Activated CD8-positive, alpha-beta memory T cell treated with anti-CD3 and anti-CD28 coated beads for 48 hours (primary cell): ENCODE measurements around the gene GULP1.
"Not testable (repeated sequence)": the region's sequence is repeated elsewhere in the genome, so short reads cannot be mapped to it uniquely, and the experiment has no call there.

ENCODE experiments used
- DNase-seq, 3 experiments: peaks; one replicate each; pipeline ENCODE4 v3.0.0-alpha.2; 2020; ENCODE audit warnings: low read depth in 2 of 3, low spot score in 2 of 3

Gene GULP1

DNA sequence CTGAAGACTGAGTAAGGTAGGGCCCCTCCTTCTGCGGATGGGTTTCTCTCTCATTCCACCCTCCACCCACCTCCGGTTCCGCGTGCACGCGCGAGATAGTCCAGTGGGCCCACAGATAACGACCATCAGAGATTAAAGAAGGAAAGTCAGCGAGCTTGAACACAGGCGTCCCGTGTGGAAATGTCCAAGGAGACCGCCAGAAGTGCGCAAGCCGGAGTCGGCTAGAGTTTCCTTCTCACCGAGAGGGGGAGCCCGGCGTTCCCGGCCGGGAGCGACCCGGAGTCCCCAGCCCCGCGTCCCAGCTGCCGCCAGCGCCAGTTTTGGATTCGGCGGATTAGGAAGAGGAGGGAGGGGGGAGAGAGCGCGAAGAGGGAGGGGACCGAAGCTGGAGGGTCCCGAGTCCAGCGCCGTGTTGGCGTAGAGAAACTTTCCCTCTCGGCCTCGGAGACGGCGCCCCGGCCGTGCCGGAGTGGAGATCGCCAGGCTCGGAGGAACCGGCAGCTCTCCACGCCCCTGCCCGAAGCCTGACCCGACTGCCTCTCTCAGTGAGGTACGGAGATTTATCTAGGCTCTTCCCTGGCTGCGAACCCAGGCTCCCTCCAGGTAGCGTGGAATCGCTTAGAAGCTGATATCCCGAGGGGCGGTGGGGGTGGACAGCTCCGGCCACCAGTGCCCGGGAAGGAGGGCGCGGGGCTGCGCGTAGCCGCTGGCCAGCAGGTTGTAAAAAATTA is at the start of gene GULP1:
TSS of gene GULP1 (plus strand) at position 258 of the 731 bp plus-strand sequence. CDS start 185,829 bp downstream, outside the sequence.
- DNase-seq: no peak

DNA sequence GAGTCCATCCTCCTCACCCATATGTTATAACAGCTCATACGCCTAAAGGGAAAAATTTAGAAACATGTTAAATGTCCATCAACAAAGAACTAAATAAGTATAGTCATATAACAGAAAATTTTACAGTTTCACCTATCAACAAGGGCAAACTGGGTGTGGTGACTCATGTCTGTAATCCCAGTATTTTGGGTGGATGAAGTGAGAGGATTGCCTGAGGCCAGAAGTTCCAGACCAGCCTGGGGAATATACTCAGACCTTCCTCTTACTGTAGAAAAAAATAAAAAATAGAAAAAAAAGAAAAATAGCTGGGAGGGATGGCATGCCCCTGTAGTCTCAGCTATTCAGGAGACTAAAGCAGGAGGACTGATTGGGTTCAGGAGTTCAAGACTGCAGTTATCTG is 48.3 kb upstream of the GULP1 start:
- DNase-seq: no peak

- no peak for DNase-seq
These were observed 47.3 kb upstream of the GULP1 start for GRCh38 chr2:188244383-188244782.

DNA sequence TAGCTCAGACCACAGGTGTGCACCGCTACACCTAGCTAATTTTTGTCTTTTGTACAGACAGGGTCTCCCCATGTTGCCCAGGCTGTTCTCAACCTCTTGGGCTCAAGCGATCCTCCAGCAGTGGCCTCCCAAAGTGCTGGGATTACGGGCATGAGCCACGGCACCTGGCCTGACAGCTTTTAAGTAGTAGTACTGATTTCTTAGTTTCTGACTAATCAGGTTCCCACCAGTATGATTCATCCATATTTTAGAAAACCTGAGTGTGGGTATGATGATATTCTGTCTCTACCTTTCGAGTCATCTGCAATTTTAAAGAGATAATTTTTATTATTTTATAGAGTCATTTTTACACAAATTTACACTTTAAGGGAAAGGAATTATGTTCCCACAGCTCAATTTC is 46.4 kb upstream of the GULP1 start:
- no peak for DNase-seq

DNA sequence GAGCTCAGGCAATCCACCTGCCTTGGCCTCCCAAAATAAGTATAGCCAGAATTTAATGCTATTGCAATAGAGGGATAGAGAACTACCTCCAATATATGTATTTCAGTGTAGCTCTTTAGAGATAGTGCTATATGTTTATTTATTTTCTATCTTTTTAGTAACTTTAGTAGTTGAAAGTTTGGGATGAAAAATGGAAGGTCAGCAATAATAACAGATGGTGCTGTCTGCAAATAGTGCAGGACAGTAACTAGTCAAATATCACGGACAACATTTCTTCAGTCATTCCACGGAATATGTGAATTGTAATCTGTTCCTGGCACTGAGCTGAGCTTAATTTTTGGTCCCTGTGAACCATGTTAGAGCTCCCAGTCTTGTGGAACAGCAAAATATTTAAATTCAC is 43.2 kb upstream of the GULP1 start:
- no peak for DNase-seq

DNA sequence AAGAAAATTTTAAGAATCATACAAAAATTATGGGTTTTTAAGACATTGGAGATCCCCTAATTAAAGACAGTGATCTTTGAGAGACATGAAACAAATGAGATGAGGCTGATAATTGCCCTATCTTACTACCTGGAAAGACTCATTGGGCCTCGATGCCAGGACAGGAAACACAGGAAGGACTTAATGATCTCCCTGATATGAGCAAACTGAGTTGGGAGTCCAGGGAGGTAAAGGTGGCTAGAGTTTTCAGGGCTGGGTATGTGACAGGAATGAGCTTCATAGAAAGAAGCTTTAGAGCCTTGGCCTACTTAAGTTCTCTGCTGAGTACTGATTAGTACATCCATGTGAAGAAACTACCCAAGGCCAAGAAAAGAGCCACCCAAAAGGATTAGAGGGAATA is 40.6 kb upstream of the GULP1 start:
- no peak for DNase-seq

- DNase-seq: no peak
These were observed 35.3 kb upstream of the GULP1 start for GRCh38 chr2:188256420-188256819.

GRCh38 chr2:188265315-188265714 is 26.4 kb upstream of the GULP1 start:
- DNase-seq: no peak

DNA sequence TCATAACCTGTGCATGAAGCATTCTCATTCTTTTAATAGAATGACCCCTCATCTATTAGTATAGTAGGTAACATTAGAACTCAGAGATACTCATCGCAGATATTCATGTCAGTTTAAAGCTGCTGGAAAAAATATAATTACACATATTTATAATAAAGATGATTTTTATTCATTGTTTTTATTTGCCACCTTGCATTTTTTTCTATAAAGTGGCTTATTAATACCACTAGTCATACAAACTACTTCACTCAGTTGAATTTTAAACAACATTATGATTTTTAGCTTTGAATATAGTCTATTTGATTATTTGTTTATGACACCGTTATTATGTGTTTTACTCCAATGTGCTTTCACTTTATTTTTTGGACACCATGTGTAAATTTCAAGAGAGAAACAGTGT is 23.9 kb upstream of the GULP1 start:
- DNase-seq: no peak

DNA sequence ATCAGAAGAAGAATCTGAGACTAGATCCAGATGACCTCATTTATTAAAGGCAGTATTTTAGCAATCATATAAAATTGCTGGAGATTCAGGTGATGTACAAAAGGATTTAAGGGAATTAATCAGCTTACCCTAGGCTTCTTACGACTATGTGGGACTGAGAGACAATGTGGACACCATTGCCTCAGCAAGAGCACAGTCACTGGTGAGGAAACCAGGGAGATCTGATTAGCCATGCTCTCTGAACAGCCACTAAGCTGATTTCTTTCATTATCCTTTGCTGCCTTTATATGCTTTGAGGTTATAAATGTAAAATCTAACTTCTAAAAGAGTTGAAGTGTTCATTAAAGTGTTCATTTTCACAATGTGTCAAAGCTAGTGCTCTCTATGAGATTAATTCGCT is 22.7 kb upstream of the GULP1 start:
- no peak for DNase-seq

GRCh38 chr2:188272121-188272520 is 19.6 kb upstream of the GULP1 start:
- no peak for DNase-seq

- DNase-seq: no peak
These were observed 17.4 kb upstream of the GULP1 start for GRCh38 chr2:188274274-188274673.

GRCh38 chr2:188276255-188276654 is 15.4 kb upstream of the GULP1 start:
- no peak for DNase-seq

DNA sequence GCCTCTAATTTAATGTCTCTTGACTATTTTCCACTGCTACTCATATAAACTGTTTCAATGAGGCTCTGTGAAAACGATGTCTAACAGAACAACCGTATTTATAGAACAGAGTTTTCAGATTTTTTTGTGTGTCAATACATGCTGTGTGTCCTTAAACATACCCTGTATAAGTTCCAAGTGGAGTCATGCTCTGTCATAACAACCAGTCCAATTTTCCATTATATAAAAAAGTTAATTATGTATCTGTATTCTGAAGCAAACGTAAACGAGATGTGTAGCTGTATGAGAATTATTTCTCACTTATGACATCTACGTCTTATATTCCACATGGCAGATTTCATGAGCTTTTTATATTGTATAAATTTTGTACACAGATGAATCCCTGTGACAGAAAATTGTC is 13.9 kb upstream of the GULP1 start:
- no peak for DNase-seq

DNA sequence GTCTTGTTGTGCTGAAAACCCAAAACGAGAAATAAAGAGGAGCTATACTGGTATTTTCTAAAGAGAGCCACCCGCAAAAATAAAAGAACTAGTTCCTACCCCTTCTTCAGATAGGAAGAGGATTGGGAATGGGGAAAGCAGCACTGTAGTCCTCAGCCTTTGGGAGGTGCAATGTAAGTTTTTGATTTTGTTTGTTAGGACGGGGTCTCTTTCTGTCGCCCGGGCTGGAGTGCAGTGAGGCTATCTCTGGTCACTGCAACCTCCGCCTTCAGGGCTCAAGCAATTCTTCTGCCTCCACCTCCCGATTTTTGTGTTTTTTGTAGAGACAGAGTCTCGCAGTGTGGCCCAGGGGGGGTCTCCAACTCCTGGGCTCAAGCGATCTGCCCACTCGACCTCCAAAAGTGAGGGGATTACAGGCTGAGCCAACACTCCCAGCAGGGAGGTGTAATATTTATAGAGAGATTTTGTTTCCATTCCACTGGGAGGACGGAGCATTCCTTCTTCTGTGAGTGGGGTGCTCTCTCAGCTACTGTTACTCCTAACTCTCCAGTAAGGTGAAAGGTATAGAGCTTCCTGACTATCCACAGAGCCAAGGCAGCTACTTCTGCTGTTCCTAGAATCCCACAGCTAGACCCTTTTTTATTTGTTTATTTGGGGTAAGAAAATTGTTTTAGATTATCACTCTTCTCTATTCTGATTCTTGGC is 13.1 kb upstream of the GULP1 start:
- DNase-seq: no peak

- DNase-seq: no peak
These were observed 12.6 kb upstream of the GULP1 start for GRCh38 chr2:188279093-188279445.

GRCh38 chr2:188280811-188281222 is 10.9 kb upstream of the GULP1 start:
- DNase-seq: no peak

DNA sequence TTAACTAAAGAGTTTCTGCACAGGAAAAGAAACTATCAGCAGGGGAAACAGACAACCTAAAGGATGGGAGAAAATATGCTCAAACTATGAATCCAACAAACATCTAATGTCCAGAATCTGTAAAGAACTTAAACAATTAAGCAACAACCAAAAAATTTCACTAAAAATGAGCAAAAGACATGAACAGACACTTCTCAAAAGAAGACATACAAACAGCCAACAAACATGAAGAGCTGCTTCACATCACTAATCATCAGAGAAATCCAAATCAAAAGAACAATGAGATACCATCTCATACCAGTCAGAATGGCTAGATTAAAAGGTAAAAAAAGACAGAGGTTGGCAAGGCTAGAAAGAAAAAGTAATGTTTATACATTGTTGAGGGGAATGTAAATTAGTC is 8.8 kb upstream of the GULP1 start:
- DNase-seq: no peak

DNA sequence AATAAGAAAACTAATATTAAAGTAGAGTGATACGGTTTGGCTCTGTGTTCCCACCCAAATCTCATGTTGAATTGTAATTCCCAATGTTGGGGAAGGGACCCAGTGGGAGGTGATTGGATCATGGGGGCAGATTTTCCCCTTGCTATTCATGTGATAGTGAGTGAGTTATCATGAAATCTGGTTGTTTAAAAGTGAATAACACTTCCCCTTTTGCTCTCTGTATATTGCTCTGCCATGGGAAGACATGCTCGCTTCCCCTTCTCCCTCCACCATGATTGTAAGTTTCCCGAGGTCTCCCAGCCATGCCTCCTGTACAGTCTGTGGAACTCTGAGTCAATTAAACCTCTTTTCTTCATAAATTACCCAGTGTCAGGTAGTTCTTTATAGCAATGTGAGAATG is 7.4 kb upstream of the GULP1 start:
- DNase-seq: not testable (repeated sequence)

GRCh38 chr2:188285049-188285448 is 6.6 kb upstream of the GULP1 start:
- DNase-seq: no peak

DNA sequence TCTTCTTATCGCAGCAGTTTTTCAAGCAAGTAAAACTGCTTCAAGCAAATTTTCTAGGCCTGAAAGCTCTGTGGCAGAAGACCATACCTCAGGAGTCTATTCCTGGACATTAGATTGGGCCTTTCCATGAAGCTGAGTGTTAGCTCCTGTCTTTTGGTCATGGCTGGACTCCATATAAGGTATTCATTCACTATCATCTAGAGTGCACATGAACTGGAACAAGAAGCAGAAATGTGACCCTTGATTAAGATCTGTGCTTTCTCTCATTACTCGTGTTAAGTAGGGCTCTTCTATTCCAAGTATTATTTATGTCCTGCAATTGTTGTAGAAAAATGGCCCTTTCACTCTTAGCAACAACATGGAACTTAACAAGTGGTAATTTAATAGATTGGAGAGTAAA is 5.9 kb upstream of the GULP1 start:
- no peak for DNase-seq

DNA sequence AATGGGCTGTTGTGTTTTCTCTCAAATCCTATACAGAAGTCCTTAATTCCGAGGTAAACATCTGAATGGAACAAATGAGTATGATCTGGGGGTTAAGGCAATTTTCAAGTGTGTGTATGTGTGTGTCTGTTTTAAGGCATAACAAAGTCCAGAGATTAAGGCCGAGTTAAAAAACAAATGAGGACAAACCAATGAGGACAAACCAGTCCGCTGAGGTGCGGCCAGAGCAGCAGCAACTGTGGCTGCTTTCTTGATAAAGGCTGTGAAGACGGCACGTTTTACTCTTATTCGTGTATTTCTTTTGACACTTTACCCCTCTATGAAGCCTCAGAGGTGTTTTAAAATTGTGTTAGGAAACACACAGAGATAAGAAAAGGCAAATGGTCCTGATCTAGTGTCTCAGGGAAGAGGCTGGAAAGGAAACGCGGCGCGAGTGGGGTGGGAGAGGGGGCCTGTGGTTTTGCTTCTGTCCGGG is 495 bp upstream of the GULP1 start:
- DNase-seq: no peak
